Activated T-cell treated with anti-CD3 and anti-CD28 coated beads, Interleukin-2, amount 50 U/mL, for 72 hours (primary cell): ENCODE results near the gene SLC30A7. TPM values are rescaled to one million over a fixed set of nuclear protein-coding genes. Genes with fewer than 3 reads are reported as not detected.
"Not testable (repeated sequence)": the region's sequence is repeated elsewhere in the genome, so short reads cannot be mapped to it uniquely, and the experiment has no call there.

ENCODE experiments used
- ATAC-seq, 2 donors: fragments of 150-1000 bp; cut with Tn5 transposase; replicated peaks in 1 of 2; 2 replicates each; pipeline ENCODE4 v1.10.0; 2021; ENCODE audit warnings: moderate library complexity in 2 of 2, mild to moderate bottlenecking in 1 of 2
- DNase-seq, 2 donors: peaks; one replicate each; pipeline ENCODE4 v3.0.0; 2021 to 2022; ENCODE audit warnings: mixed read lengths in 1 of 2
- H3K27ac Mint-ChIP-seq: one replicate; pipeline ENCODE4 v1.8.0; 2022; ENCODE audit warnings: mild to moderate bottlenecking, moderate library complexity, mixed read lengths
- H3K27me3 Mint-ChIP-seq: one replicate; pipeline ENCODE4 v1.8.0; 2022; ENCODE audit warnings: low read depth, mixed read lengths
- H3K36me3 Mint-ChIP-seq, 2 donors: one replicate each; pipeline ENCODE4 v1.8.0; 2022; ENCODE audit warnings: mixed read lengths in 2 of 2, mild to moderate bottlenecking in 1 of 2; ENCODE audit not compliant: insufficient read depth in 2 of 2
- H3K4me1 Mint-ChIP-seq: one replicate; pipeline ENCODE4 v1.8.0; 2022; ENCODE audit warnings: low read depth, mixed read lengths
- H3K4me3 Mint-ChIP-seq, 2 donors: one replicate each; pipeline ENCODE4 v1.8.0; 2022; ENCODE audit warnings: mild to moderate bottlenecking in 2 of 2, mixed read lengths in 2 of 2, moderate library complexity in 2 of 2
- H3K9me3 Mint-ChIP-seq, 2 donors: one replicate each; pipeline ENCODE4 v1.8.0; 2022; ENCODE audit warnings: mixed read lengths in 2 of 2
- total RNA-seq, 2 donors: library from RNA; stranded (reverse); gene quantifications; one replicate each; pipeline ENCODE4 v1.2.3, GENCODE V29; 2022

Gene SLC30A7
- total RNA-seq, 2 donors from 2014 or later: 39.3 to 48.7 TPM

GRCh38 chr1:100928128-100928527 lies 32.2 kb downstream of the SLC30A7 start:
- ATAC-seq (peak in 1 of 2 donors; percentile 24), DNase-seq (no peak)
- H3K4me3 Mint-ChIP-seq: no peak overlapping the region
- H3K27me3 Mint-ChIP-seq: no peaks in the 10 kb centered on the region
- H3K9me3 Mint-ChIP-seq: peaks cover 6 to 8% of the 10 kb centered on the region in 2 donors
- H3K36me3 Mint-ChIP-seq: peaks cover 17 to 21% of the 10 kb centered on the region in 2 donors
- no peak overlapping the region for H3K27ac Mint-ChIP-seq
- peaks cover 50% of the 10 kb centered on the region for H3K4me1 Mint-ChIP-seq

GRCh38 chr1:100930494-100930893 lies 34.6 kb downstream of the SLC30A7 start:
- Mint-ChIP-seq H3K4me1 (peaks cover 49% of the 10 kb centered on the region), H3K36me3 (peaks cover 15 to 30% of the 10 kb centered on the region in 2 donors), H3K9me3 (peaks cover 4% of the 10 kb centered on the region in 2 donors), H3K27me3 (no peaks in the 10 kb centered on the region), H3K27ac (no peak overlapping the region), H3K4me3 (no peak overlapping the region)
- no peak for DNase-seq
- ATAC-seq: no peak

- H3K36me3 Mint-ChIP-seq: peaks cover 14 to 40% of the 10 kb centered on the region in 2 donors
- H3K4me1 Mint-ChIP-seq: peaks cover 58% of the 10 kb centered on the region
- H3K9me3 Mint-ChIP-seq: peaks cover 0 to 2% of the 10 kb centered on the region in 2 donors
- no peaks in the 10 kb centered on the region for H3K27me3 Mint-ChIP-seq
- H3K27ac Mint-ChIP-seq: peak overlapping the region; percentile 55
- no peak for ATAC-seq
- no peak overlapping the region for H3K4me3 Mint-ChIP-seq
- DNase-seq: no peak
These were observed 35.8 kb downstream of the SLC30A7 start for GRCh38 chr1:100931716-100932115.

- not testable (repeated sequence) for ATAC-seq, H3K27ac Mint-ChIP-seq, H3K9me3 Mint-ChIP-seq, H3K27me3 Mint-ChIP-seq, H3K4me3 Mint-ChIP-seq, DNase-seq
- Mint-ChIP-seq H3K36me3 (peaks cover 22 to 52% of the 10 kb centered on the region in 2 donors), H3K4me1 (peaks cover 59% of the 10 kb centered on the region)
These were observed 37.7 kb downstream of the SLC30A7 start for GRCh38 chr1:100933555-100933954.

GRCh38 chr1:100936194-100936967 lies 40.5 kb downstream of the SLC30A7 start:
- DNase-seq: no peak
- ATAC-seq: peak; percentile 18 to 24
- H3K9me3 Mint-ChIP-seq: peaks cover 0 to 2% of the 10 kb centered on the region in 2 donors
- no peaks in the 10 kb centered on the region for H3K27me3 Mint-ChIP-seq
- peak overlapping the region in 1 of 2 donors; percentile 25 for H3K4me3 Mint-ChIP-seq
- H3K27ac Mint-ChIP-seq: peak overlapping the region; percentile 77
- H3K36me3 Mint-ChIP-seq: peaks cover 30 to 64% of the 10 kb centered on the region in 2 donors
- H3K4me1 Mint-ChIP-seq: peaks cover 43% of the 10 kb centered on the region

- H3K4me3 Mint-ChIP-seq: peak overlapping the region; percentile 33 to 66
- DNase-seq: peak; percentile 53 to 65
These were observed 45.2 kb downstream of the SLC30A7 start for GRCh38 chr1:100941098-100941527.

GRCh38 chr1:100941580-100942216 lies 45.8 kb downstream of the SLC30A7 start:
- Mint-ChIP-seq H3K4me3 (peak overlapping the region; percentile 33 to 66), H3K36me3 (peaks cover 40 to 66% of the 10 kb centered on the region in 2 donors), H3K9me3 (peaks cover 1 to 7% of the 10 kb centered on the region in 2 donors), H3K27me3 (no peaks in the 10 kb centered on the region), H3K4me1 (peaks cover 32% of the 10 kb centered on the region), H3K27ac (peak overlapping the region; percentile 93)
- ATAC-seq (no peak), DNase-seq (no peak)

More at GRCh38 chr1:100941098-100941527, 45.2 kb downstream of the SLC30A7 start:
- peaks cover 38 to 64% of the 10 kb centered on the region in 2 donors for H3K36me3 Mint-ChIP-seq
- peak; percentile 92 to 93 for ATAC-seq
- H3K4me1 Mint-ChIP-seq: peaks cover 36% of the 10 kb centered on the region
- H3K27me3 Mint-ChIP-seq: no peaks in the 10 kb centered on the region
- H3K9me3 Mint-ChIP-seq: peaks cover 0 to 4% of the 10 kb centered on the region in 2 donors
- H3K27ac Mint-ChIP-seq: peak overlapping the region; percentile 93

- H3K4me3 Mint-ChIP-seq: peak overlapping the region; percentile 33 to 66
- DNase-seq (no peak), ATAC-seq (no peak)
- H3K4me1 Mint-ChIP-seq: peaks cover 39% of the 10 kb centered on the region
- no peaks in the 10 kb centered on the region for H3K27me3 Mint-ChIP-seq
- peaks cover 7 to 13% of the 10 kb centered on the region in 2 donors for H3K9me3 Mint-ChIP-seq
- peak overlapping the region; percentile 93 for H3K27ac Mint-ChIP-seq
- peaks cover 45 to 71% of the 10 kb centered on the region in 2 donors for H3K36me3 Mint-ChIP-seq
These were observed 46.6 kb downstream of the SLC30A7 start for GRCh38 chr1:100942304-100943046.

GRCh38 chr1:100943533-100943932 lies 47.6 kb downstream of the SLC30A7 start:
- H3K9me3 Mint-ChIP-seq: peaks cover 12 to 20% of the 10 kb centered on the region in 2 donors
- H3K27me3 Mint-ChIP-seq: no peaks in the 10 kb centered on the region
- H3K4me1 Mint-ChIP-seq: peaks cover 43% of the 10 kb centered on the region
- H3K4me3 Mint-ChIP-seq: no peak overlapping the region
- ATAC-seq (no peak), DNase-seq (no peak)
- H3K27ac Mint-ChIP-seq: no peak overlapping the region
- H3K36me3 Mint-ChIP-seq: peaks cover 48 to 73% of the 10 kb centered on the region in 2 donors

- not testable (repeated sequence) for H3K27me3 Mint-ChIP-seq, H3K27ac Mint-ChIP-seq, ATAC-seq, H3K4me3 Mint-ChIP-seq, DNase-seq
- peaks cover 19 to 23% of the 10 kb centered on the region in 2 donors for H3K9me3 Mint-ChIP-seq
- peaks cover 50 to 75% of the 10 kb centered on the region in 2 donors for H3K36me3 Mint-ChIP-seq
- H3K4me1 Mint-ChIP-seq: peaks cover 62% of the 10 kb centered on the region
These were observed 50.2 kb downstream of the SLC30A7 start for GRCh38 chr1:100946064-100946463.

- DNase-seq, H3K4me3 Mint-ChIP-seq, H3K27ac Mint-ChIP-seq, ATAC-seq, H3K27me3 Mint-ChIP-seq: not testable (repeated sequence)
- Mint-ChIP-seq H3K9me3 (peaks cover 22 to 28% of the 10 kb centered on the region in 2 donors), H3K36me3 (peaks cover 53 to 77% of the 10 kb centered on the region in 2 donors), H3K4me1 (peaks cover 53% of the 10 kb centered on the region)
These were observed 51.9 kb downstream of the SLC30A7 start for GRCh38 chr1:100947816-100948215.

GRCh38 chr1:100948721-100949405 lies 53.0 kb downstream of the SLC30A7 start:
- H3K4me1 Mint-ChIP-seq: peaks cover 55% of the 10 kb centered on the region
- H3K27ac Mint-ChIP-seq: peak overlapping the region; percentile 88
- ATAC-seq, DNase-seq, H3K27me3 Mint-ChIP-seq: not testable (repeated sequence)
- peaks cover 55 to 84% of the 10 kb centered on the region in 2 donors for H3K36me3 Mint-ChIP-seq
- peaks cover 25 to 31% of the 10 kb centered on the region in 2 donors for H3K9me3 Mint-ChIP-seq
- H3K4me3 Mint-ChIP-seq: peak overlapping the region; percentile 58 to 64
